Stimulated activated CD8-positive, alpha-beta memory T cell treated with anti-CD3 and anti-CD28 coated beads, Interleukin-7, amount 100 ng/mL, for 4 hours (primary cell): ENCODE measurements around the gene GRIK4.

ENCODE experiments used
- DNase-seq, 2 donors: peaks; one replicate each; pipeline ENCODE4 v3.0.0-alpha.2; 2020; ENCODE audit warnings: low read depth in 2 of 2

The GRIK4 gene

DNA sequence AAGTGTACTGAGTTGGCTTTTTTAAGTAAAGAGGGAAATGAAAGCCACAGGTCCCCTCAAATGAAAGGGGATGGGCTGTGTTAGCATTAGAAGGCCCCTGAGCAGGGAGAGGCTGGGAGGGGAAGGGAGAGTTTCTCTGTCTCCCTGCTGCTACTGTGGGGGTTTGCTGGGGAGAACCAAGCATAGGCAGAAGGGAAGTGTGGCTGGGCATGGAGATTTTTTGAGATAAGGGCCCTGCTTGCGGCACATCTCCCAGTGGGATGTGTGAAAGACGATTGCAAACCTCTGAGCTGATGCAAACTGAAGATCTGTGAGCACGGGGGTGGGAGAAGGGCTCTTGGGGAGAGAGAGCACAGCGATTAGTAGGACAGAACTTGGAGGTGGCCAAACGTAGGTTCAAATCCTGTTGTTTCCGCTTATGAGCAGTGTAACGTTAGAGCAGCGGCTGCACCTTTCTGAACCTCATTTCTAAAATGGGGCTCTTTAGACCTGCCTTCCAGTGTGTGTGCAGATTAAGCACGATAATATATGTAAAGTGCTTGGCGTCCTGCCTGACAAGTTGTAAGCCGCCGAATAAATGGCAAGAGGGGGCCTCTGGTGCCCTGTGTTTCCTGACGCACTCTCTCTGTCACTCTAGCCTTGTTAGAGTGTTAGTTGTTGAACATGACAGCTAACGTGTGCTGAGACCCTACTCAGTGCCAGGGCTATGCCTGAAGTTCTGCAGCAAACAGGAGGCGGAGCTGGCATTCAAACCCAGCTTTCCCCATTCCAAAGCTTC is 122.3 kb downstream of the GRIK4 start:
- DNase-seq: no peak

GRCh38 chr11:120634706-120635105 is 123.2 kb downstream of the GRIK4 start:
- DNase-seq: no peak

DNA sequence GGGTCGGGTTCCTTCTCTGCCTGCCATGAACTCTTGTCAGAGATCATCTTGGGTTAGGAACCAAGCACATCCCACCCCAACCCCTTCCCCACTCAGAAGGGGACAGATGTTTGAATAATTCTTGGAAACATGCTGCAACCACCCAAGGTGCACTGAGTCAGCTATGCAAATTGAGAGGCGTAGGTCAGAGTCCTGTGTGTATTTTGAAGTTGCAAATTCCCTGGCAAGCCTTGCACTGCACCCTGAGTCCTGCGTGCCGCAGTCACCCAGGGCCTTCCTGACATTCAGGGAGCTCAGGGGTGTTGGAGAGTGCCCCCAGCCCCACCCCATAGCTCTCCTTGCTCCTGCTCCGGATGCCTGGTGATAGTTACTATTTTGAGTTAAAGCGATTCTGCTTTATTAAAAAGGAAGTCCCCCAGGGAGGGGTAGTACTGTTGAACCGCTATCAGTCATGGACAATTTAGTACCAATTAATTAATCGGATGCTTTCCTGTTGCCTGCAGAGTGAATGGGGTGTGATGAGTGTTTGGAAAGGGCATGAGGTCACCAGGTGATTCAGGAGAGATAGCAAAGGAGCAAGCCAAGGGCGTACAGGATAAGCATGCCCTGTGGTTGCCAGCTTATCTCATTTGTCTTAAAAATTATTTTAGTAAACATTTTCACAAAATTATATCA is 123.7 kb downstream of the GRIK4 start:
- no peak for DNase-seq

DNA sequence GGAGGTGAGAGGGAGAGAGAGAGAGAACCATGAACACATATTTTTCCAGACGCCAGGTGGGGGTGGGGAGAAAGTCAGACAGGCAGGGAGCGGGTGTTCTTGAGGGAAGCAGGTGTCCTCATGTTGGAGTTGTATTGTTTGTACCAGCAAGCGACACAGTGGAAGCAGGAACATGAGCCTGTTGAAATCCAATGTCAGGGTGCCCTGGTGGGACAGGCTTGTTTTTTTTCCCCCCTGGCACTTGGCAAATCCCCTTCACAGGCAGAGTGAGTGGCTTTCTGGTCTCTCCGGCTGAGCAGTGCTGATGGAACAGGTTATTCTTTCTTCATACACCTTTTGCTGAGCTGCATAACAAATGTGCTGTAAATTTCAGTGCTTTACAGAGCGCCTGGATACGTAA is 125.6 kb downstream of the GRIK4 start:
- DNase-seq: no peak

DNA sequence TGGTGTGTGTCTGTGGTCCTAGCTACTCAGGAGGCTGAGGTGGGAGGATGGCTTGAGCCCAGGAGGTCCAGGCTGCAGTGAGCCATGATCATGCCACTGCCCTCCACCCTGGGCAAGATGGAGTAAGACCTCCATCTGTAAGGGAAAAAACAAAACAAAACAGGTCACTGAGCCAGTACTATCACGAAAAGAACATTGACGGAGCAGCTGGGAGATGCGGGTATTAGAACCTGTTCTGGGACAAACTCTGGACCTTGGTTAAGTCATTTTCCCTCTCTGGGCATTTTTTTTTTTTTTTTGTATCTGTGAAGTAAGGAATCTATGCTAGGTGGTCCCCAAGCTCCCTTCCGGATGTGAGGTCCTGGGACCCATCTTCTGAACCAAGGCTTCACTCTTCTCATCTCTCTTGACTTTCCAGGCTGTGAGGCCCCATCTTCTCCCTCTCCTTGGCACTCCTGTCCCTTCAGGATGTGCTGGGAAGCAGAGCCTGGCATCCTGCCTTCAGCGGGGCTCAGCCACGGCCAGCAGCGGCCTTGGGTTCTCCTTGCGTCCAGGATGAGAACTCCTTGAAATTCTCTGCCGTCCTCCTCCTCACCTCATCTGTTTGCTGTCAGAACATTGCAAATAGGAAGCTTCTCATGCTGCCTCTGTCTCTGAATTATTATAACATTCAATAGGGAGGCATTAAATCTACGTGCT is 130.8 kb downstream of the GRIK4 start:
- DNase-seq: no peak

DNA sequence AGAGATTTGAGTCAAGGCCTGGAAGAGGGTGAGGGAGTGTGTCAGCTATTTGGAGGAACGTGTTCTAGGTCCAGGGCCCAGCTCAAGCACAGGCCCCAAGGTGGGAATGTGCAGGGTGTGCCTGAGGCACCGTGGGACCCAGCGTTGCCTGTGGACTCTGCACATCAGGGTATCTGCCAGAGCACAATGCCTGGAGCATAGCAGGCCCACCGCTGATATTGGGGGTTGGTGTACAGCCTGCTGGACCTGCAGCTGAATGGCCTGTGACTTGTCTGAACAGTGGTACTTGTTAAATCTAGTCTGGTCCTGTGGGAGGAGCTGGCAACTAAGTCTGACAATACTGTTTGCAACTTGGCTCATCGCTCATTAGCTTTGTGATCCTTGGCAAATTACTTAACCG is 131.7 kb downstream of the GRIK4 start:
- DNase-seq: no peak

- no peak for DNase-seq
Measured at GRCh38 chr11:120645639-120646038, 134.1 kb downstream of the GRIK4 start.

DNA sequence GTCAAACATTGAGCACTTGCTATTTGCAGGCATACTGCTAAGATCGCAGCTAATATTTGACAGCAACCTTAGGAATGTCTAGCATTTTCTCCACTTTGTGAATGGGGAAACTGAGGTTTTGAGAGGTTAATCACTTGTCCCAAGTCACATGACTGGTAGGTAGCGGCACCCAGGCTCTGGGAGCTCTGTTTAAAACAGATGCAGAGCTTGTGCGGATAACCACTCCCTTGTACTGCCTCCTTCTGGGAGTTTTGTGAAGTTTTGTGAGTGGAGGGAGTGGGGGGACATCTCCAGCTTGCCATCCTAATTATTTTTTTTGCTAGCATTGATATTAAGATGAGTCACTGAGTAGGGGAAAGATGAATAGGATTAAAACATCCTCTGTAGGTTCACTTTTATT is 134.7 kb downstream of the GRIK4 start:
- DNase-seq: no peak

- DNase-seq: no peak
Measured at GRCh38 chr11:120647681-120648080, 136.1 kb downstream of the GRIK4 start.

DNA sequence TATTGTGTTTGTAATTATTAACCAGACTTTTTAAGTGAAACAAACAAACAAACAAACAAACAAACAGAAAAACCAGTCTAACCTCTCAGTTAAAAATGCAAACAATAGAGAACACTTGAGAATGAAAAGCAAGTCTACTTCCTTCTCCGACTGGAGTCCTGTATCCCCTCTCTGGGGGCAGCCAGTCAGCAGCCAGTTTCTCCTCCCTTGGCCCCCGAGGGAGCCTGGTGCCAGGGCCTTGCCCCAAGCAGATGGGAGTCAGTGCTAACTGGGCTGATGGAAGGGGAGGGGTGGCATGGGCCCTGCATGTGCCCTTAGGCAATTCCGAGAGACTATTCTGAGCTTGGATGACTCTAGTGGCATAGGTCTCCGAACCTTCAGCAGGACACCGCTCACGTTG is 137.2 kb downstream of the GRIK4 start:
- DNase-seq: no peak

DNA sequence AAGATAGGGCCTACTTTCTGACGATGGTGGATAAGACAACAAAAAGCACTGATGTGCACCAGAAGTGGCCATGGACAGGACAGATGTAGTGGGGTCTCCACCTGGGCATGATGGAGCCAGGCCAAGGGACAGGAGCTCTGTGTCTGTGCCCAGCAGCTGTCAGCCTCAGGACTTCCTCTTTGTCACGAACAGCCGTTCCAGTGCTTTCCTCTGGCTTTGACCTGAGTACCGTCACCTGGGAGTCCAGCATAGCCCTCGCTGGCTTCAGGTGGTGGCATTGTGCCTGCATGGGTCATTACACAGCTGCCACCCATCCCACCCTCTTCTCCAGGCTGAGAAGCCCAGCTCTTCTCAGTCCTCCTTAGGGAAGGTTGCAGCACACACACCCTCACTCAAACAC is 137.8 kb downstream of the GRIK4 start:
- no peak for DNase-seq

DNA sequence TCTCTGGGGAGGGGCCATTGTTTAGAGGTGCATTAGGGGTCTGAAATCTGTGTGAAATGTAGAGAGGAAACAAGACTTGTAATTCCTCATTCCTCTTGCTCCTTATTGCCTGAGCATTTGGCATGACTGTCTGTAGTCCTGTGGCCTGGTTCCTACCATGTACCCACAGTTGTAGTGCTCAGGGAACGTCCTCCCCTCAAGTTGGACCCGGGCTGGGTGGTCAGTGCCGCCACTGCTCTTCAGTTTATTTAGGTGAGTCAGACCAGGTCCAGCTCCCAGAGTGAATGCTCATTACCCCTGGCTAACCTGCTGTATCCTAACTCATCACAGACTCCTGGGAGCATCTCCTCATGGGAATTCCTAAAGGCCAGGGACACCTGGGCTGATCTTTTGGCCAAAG is 139.8 kb downstream of the GRIK4 start:
- DNase-seq: no peak

DNA sequence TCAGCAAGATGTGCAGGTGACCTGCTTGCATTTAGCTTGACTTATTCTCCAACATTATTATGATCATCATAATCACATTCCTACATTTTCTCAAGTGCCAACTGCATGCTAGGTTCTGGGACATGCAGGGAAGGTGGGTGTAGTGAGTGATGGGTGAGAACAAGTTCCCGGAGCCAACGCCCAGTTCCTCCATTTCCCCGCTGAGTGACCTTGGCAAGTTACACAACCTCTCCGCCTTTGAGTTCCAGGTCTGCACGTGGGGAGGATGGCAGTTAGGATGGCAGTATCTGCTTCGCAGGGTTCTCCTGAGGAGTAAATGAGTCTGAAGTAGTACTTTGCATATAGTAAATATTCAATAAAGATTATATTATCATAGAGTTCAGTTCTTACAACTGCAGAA is 140.3 kb downstream of the GRIK4 start:
- no peak for DNase-seq

GRCh38 chr11:120652705-120653335 is 141.3 kb downstream of the GRIK4 start:
- no peak for DNase-seq

DNA sequence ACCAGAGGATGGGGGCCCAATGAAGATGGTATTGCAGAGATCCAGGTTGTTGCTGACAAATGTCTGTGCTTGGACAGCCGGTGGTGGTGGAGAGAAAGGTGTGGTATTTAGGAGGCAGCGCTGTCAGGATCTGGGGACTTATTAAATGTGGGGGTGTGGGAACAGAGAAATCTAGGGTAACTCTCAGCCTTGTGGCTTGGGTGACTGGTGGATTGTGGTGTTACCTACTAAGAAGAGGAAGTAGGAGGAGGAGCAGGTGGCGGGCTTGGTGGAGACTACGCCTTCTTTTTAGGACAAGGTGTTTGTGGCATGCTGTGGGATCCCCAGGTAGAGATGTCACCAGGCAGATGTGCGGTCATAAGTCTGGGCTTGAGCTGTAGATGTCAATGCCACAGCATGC is 144.0 kb downstream of the GRIK4 start:
- DNase-seq: no peak

DNA sequence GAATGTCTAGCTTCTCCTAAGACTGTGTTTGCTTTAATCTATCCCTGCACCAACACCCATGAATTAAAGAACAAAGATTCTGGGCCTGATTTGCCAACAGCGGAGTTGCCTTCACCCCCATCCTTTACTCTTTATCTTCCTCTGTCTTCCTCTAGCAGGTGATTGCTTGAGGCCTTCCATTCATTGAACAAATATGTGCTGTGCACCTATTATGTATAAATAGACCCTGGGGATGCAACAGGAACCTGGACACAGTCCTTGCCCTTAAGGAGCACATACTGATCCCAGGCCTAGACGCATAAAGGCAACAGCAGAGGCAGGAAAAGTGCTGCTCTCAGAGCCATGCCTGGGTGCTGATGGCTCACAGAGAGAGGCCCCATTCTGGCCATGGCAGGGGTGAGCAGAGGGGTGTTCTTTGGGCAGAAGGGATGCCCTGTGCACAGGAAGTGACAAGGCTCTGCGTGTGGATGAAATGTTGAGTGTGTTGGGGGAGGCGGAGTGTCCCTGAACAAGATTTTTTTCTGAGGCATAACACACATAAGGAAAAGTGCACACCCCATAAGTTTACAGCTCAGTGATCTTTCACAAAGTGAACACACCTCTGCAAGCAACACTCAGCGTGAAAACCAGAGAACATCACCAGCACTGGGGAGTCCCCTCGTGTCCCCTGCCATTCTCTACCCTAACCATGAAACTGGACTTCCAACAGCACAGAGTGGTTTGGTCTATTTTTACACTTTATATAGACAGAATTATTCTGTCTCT is 145.9 kb downstream of the GRIK4 start:
- no peak for DNase-seq

GRCh38 chr11:120658071-120658423 is 146.5 kb downstream of the GRIK4 start:
- DNase-seq: no peak

DNA sequence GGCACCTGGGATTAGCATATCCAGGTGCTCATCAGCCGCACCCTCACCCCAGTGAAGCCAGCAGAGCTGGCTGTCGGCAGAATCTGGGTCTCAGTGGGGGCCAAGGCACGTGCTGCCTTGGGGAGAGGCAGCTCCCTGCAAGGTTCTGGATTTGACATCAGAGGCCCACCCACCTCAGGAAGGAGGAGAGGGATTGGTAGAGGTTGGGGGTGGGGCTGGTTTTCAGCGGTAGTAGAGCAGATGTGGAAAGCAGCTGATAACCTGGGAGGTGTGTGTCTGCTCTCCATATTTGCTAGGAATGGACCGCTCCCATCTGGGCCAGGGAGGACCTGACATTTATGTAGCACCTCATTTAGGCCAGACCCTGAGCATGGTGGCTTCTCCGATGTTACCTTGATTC is 147.5 kb downstream of the GRIK4 start:
- DNase-seq: no peak

- DNase-seq: peak in 1 of 2 donors; percentile 1
Measured at GRCh38 chr11:120660024-120660565, 148.5 kb downstream of the GRIK4 start.

GRCh38 chr11:120662071-120662676 is 150.6 kb downstream of the GRIK4 start:
- DNase-seq: no peak

GRCh38 chr11:120663142-120663541 is 151.6 kb downstream of the GRIK4 start:
- no peak for DNase-seq
